Esophagus squamous epithelium (tissue), 4 donors: ENCODE measurements around the gene HHLA2.

Source experiments
- CTCF ChIP-seq, 6 experiments: fragments of 450-650 bp in 4 of 6; fragments of 200-600 bp in 2 of 6; sonication (generic) in 2 of 6; IDR thresholded peaks; one replicate each; pipeline ENCODE4 v1.5.1; 2016 to 2019; ENCODE audit warnings: antibody characterized with exemption in 6 of 6, mild to moderate bottlenecking in 4 of 6, moderate library complexity in 4 of 6
- POLR2A ChIP-seq, 4 donors: fragments of 450-650 bp; IDR thresholded peaks; one replicate each; pipeline ENCODE4 v1.6.1; 2017; ENCODE audit warnings: antibody characterized with exemption in 4 of 4, mild to moderate bottlenecking in 4 of 4, moderate library complexity in 3 of 4

- TF ChIP-seq CTCF (IDR thresholded peaks at IDR 0.05), result no peak
- no peak for TF ChIP-seq POLR2A (IDR thresholded peaks at IDR 0.05)
Observed at GRCh38 chr3:108393128-108393900, 97.0 kb downstream of the HHLA2 start.
